Adrenal gland (tissue), 5 donors: ENCODE measurements around the gene MFAP1.

Experiments
- CTCF ChIP-seq, 6 experiments: fragments of 450-650 bp in 4 of 6; fragments of 200-600 bp in 2 of 6; sonication (generic) in 1 of 6; IDR thresholded peaks; 1 replicate in 5 of 6; 2 replicates in 1 of 6; pipeline versions ENCODE4 v1.5.1 to v1.8.0; 2016 to 2021; ENCODE audit warnings: antibody characterized with exemption in 6 of 6, mild to moderate bottlenecking in 2 of 6, moderate library complexity in 1 of 6
- POLR2A ChIP-seq, 2 donors: fragments of 450-650 bp; IDR thresholded peaks; one replicate each; pipeline ENCODE4 v1.6.1; 2017; ENCODE audit warnings: antibody characterized with exemption in 2 of 2, mild to moderate bottlenecking in 2 of 2, moderate library complexity in 1 of 2
- donor health status: DM: no; HTN: no; CAD: no.

DNA sequence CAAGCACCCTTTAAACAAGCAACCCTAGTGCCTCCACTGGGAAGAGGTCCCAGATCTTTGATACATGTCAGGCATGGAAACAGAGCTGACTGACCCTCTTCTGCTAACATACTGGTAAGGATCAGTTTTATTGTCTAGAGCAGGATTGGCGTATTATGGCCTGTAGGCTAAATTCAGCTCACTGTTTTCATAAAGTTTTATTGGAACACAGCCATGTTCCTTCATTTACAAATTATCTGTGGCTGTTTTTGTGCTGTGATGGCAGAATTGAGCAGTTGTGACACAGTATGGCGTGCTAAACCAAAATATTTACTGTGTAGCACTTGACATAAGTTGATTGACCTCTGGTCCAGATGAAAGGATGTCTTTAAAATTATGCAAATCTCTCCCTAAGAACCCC is 47.3 kb upstream of the MFAP1 start:
- TF ChIP-seq CTCF (IDR thresholded peaks at IDR 0.05) (no peak), POLR2A (IDR thresholded peaks at IDR 0.05) (no peak)
